CD14-positive monocyte (primary cell): ENCODE measurements around the gene FOXF2. TPM values are rescaled to one million over a fixed set of nuclear protein-coding genes. Genes with fewer than 3 reads are reported as not detected.

ENCODE experiments used
- DNase-seq, 3 donors: peaks; one replicate each; pipeline ENCODE4 v3.0.0-alpha.2; 2011 to 2022
- H2AFZ ChIP-seq: 2 replicates; pipeline ENCODE4 v1.6.0; 2012; ENCODE audit warnings: mild to moderate bottlenecking, low read depth, low read length, inconsistent platforms; ENCODE audit not compliant: insufficient read depth, poor library complexity, severe bottlenecking
- H3K27ac ChIP-seq, 2 donors: 1 replicate in 1 of 2; 2 replicates in 1 of 2; pipeline ENCODE4 v1.5.1; 2012 to 2013; ENCODE audit warnings: low read length in 2 of 2, control low read depth in 1 of 2, inconsistent platforms in 1 of 2, low read depth in 1 of 2, mild to moderate bottlenecking in 1 of 2
- H3K27me3 ChIP-seq, 2 donors: one replicate each; pipeline versions ENCODE4 v1.6.0 to v1.6.1; 2011 to 2013; ENCODE audit warnings: low read length in 2 of 2; ENCODE audit not compliant: control insufficient read depth in 2 of 2, insufficient read depth in 2 of 2
- H3K36me3 ChIP-seq, 2 donors: replicated peaks in 1 of 2; 1 replicate in 1 of 2; 2 replicates in 1 of 2; pipeline versions ENCODE4 v1.5.1 to v1.6.1; 2012 to 2013; ENCODE audit warnings: low read length in 2 of 2, control low read depth in 1 of 2, inconsistent platforms in 1 of 2, mild to moderate bottlenecking in 1 of 2; ENCODE audit not compliant: insufficient read depth in 2 of 2, control insufficient read depth in 1 of 2
- H3K4me1 ChIP-seq, 2 donors: 1 replicate in 1 of 2; 2 replicates in 1 of 2; pipeline versions ENCODE4 v1.5.1 to v1.6.1; 2012 to 2013; ENCODE audit warnings: low read length in 2 of 2, control low read depth in 1 of 2, inconsistent platforms in 1 of 2, mild to moderate bottlenecking in 1 of 2, moderate library complexity in 1 of 2; ENCODE audit not compliant: insufficient read depth in 2 of 2, control insufficient read depth in 1 of 2
- H3K4me2 ChIP-seq: replicated peaks from 2 replicates; pipeline ENCODE3; 2012; ENCODE audit warnings: low read length, moderate library complexity, mild to moderate bottlenecking; ENCODE audit not compliant: poor library complexity, severe bottlenecking; ENCODE audit errors: extremely low read depth
- H3K4me3 ChIP-seq, 3 experiments: fragments of 200-600 bp in 1 of 3; sonication (generic) in 1 of 3; replicated peaks in 1 of 3; 1 replicate in 2 of 3; 2 replicates in 1 of 3; pipeline ENCODE4 v1.5.1; 2011 to 2013; ENCODE audit warnings: low read length in 3 of 3, mild to moderate bottlenecking in 3 of 3, control low read depth in 2 of 3, low read depth in 2 of 3, inconsistent platforms in 1 of 3, moderate library complexity in 1 of 3
- H3K79me2 ChIP-seq: 2 replicates; pipeline ENCODE4 v1.6.0; 2012; ENCODE audit warnings: mild to moderate bottlenecking, control low read depth, inconsistent platforms, low read length, moderate library complexity; ENCODE audit not compliant: insufficient read depth
- H3K9ac ChIP-seq: 2 replicates; pipeline ENCODE4 v1.6.0; 2017; ENCODE audit warnings: low read length, mild to moderate bottlenecking; ENCODE audit not compliant: insufficient read depth, poor library complexity, severe bottlenecking
- H3K9me3 ChIP-seq, 2 donors: replicated peaks in 1 of 2; 1 replicate in 1 of 2; 2 replicates in 1 of 2; pipeline versions ENCODE4 v1.5.1 to v1.6.1; 2012 to 2013; ENCODE audit warnings: low read length in 2 of 2, control low read depth in 1 of 2; ENCODE audit not compliant: control insufficient read depth in 1 of 2, insufficient read depth in 1 of 2
- H4K20me1 ChIP-seq: 2 replicates; pipeline ENCODE4 v1.6.0; 2012; ENCODE audit warnings: mild to moderate bottlenecking, low read length, control low read depth, moderate library complexity; ENCODE audit not compliant: insufficient read depth
- H3K27ac Mint-ChIP-seq, 7 donors: one replicate each; pipeline ENCODE4 v1.8.0; 2020; ENCODE audit warnings: mild to moderate bottlenecking in 7 of 7, mixed read lengths in 7 of 7, moderate library complexity in 6 of 7, inconsistent platforms in 2 of 7
- H3K27me3 Mint-ChIP-seq, 3 donors: one replicate each; pipeline ENCODE4 v1.8.0; 2021 to 2022; ENCODE audit warnings: low read depth in 3 of 3, mild to moderate bottlenecking in 3 of 3, mixed read lengths in 3 of 3, moderate library complexity in 3 of 3, inconsistent platforms in 1 of 3
- H3K36me3 Mint-ChIP-seq, 2 donors: one replicate each; pipeline ENCODE4 v1.8.0; 2020; ENCODE audit warnings: mixed read lengths in 2 of 2, inconsistent platforms in 1 of 2, mild to moderate bottlenecking in 1 of 2
- H3K4me1 Mint-ChIP-seq: one replicate; pipeline ENCODE4 v1.8.0; 2020; ENCODE audit warnings: mild to moderate bottlenecking, mixed read lengths
- H3K4me3 Mint-ChIP-seq, 2 donors: one replicate each; pipeline ENCODE4 v1.8.0; 2020; ENCODE audit warnings: mild to moderate bottlenecking in 2 of 2, mixed read lengths in 2 of 2, moderate library complexity in 1 of 2
- H3K9me3 Mint-ChIP-seq, 7 donors: one replicate each; pipeline ENCODE4 v1.8.0; 2020 to 2022; ENCODE audit warnings: mixed read lengths in 7 of 7, mild to moderate bottlenecking in 6 of 7, moderate library complexity in 6 of 7, inconsistent platforms in 2 of 7
- CTCF ChIP-seq: fragments of 200-600 bp; IDR thresholded peaks from one replicate; pipeline ENCODE4 v1.8.0; 2022; ENCODE audit warnings: antibody characterized with exemption, mild to moderate bottlenecking
- WGBS: methylation state at CpG from one replicate; pipeline ENCODE4 v1.1.5; 2013; ENCODE audit warnings: missing lambda C conversion rate; ENCODE audit not compliant: insufficient coverage; 5-methylcytosine and 5-hydroxymethylcytosine counted together
- intact Hi-C, 2 donors: fragments of 100-400 bp; cut with micrococcal nuclease; formaldehyde crosslinking; loops; one replicate each; pipeline versions ENCODE4 v1.15.0 to v1.15.1; 2023
- polyA plus RNA-seq, 3 donors: library from polyadenylated mRNA; depleted of rRNA in 1 of 3; unstranded in 2 of 3; stranded (reverse) in 1 of 3; fragments of 300-500 nt in 2 of 3; fragments of >200 nt in 1 of 3; fragmentation: Illumina TruSeq in 2 of 3; gene quantifications; 1 replicate in 2 of 3; 2 replicates in 1 of 3; pipeline ENCODE4 v1.2.3, GENCODE V29; 2012 to 2021

FOXF2 gene
- polyA plus RNA-seq, 3 donors = 0.03 TPM; not detected in 2

GRCh38 chr6:1382883-1383728 lies 6.3 kb upstream of the FOXF2 start:
- H3K4me3 ChIP-seq = no peak overlapping the region
- H3K27me3 ChIP-seq = peaks cover 91 to 98% of the 10 kb centered on the region in 2 donors
- peak overlapping the region in 1 of 2 donors; percentile 83 for H3K4me3 Mint-ChIP-seq
- no peaks in the 10 kb centered on the region for H4K20me1 ChIP-seq
- H2AFZ ChIP-seq = no peak overlapping the region
- H3K9me3 ChIP-seq = peaks cover under 1 to 49% of the 10 kb centered on the region in 2 donors
- H3K36me3 ChIP-seq = no peaks in the 10 kb centered on the region
- no peak overlapping the region for H3K4me2 ChIP-seq
- peaks cover 5 to 22% of the 10 kb centered on the region in 2 donors for H3K4me1 ChIP-seq
- peaks cover 87 to 100% (median 90%) of the 10 kb centered on the region in 3 donors for H3K27me3 Mint-ChIP-seq
- DNase-seq = no peak
- 5% methylated on average over 32 of the region's 57 CpGs for WGBS
- H3K27ac ChIP-seq = no peak overlapping the region
- H3K27ac Mint-ChIP-seq = no peak overlapping the region
- no peak overlapping the region for H3K9ac ChIP-seq
- peaks cover 15% of the 10 kb centered on the region for H3K4me1 Mint-ChIP-seq
- TF ChIP-seq CTCF = no peak
- H3K9me3 Mint-ChIP-seq = peaks cover 0 to 25% (median 10%) of the 10 kb centered on the region in 7 donors
- H3K36me3 Mint-ChIP-seq = no peaks in the 10 kb centered on the region
- no peaks in the 10 kb centered on the region for H3K79me2 ChIP-seq
- intact Hi-C loops = loop anchor here in 1 of 2 donors (5.0 kb wide), 1 partner anchor 121 kb away; no protein-coding TSS in a partner anchor

- peaks cover 92 to 98% of the 10 kb centered on the region in 2 donors for H3K27me3 ChIP-seq
- 4% methylated on average over 65 of the region's 71 CpGs for WGBS
- Mint-ChIP-seq H3K4me1 (peaks cover 20% of the 10 kb centered on the region), H3K4me3 (peak overlapping the region in 1 of 2 donors; percentile 81), H3K9me3 (peaks cover 0 to 29% (median 14%) of the 10 kb centered on the region in 7 donors), H3K27ac (no peak overlapping the region), H3K36me3 (no peaks in the 10 kb centered on the region), H3K27me3 (peaks cover 88 to 100% (median 92%) of the 10 kb centered on the region in 3 donors)
- H3K9ac ChIP-seq = no peak overlapping the region
- no peak overlapping the region for H3K27ac ChIP-seq
- no peaks in the 10 kb centered on the region for H4K20me1 ChIP-seq
- H3K4me3 ChIP-seq = no peak overlapping the region
- H3K79me2 ChIP-seq = no peaks in the 10 kb centered on the region
- intact Hi-C loops = loop anchor here in 1 of 2 donors (5.0 kb wide), 1 partner anchor 122 kb away; no protein-coding TSS in a partner anchor
- TF ChIP-seq CTCF = no peak
- H3K4me2 ChIP-seq = no peak overlapping the region
- peaks cover 3 to 14% of the 10 kb centered on the region in 2 donors for H3K4me1 ChIP-seq
- DNase-seq = no peak
- no peaks in the 10 kb centered on the region for H3K36me3 ChIP-seq
- peaks cover 3 to 52% of the 10 kb centered on the region in 2 donors for H3K9me3 ChIP-seq
- H2AFZ ChIP-seq = no peak overlapping the region
Measured at GRCh38 chr6:1383729-1384548, 5.4 kb upstream of the FOXF2 start.
